CD4-positive, alpha-beta T cell treated with Interleukin-17A for 1 hour (primary cell): ENCODE results near the gene CASP10.
A peak's percentile ranks its signal among the peaks of the same experiment; 100 is the strongest.

Source experiments
- DNase-seq: peaks from one replicate; pipeline ENCODE4 v3.0.0-alpha.2; 2020

The CASP10 gene

GRCh38 chr2:201196803-201197202 lies 13.9 kb downstream of the CASP10 start:
- DNase-seq: no peak

- DNase-seq: no peak
Observed at GRCh38 chr2:201197781-201198180, 14.8 kb downstream of the CASP10 start.

GRCh38 chr2:201199847-201200246 lies 16.9 kb downstream of the CASP10 start:
- DNase-seq: no peak

GRCh38 chr2:201200345-201200744 lies 17.4 kb downstream of the CASP10 start:
- no peak for DNase-seq

- DNase-seq: no peak
Observed at GRCh38 chr2:201201371-201201770, 18.4 kb downstream of the CASP10 start.

GRCh38 chr2:201203916-201204654 lies 21.1 kb downstream of the CASP10 start:
- DNase-seq: no peak

- no peak for DNase-seq
Observed at GRCh38 chr2:201204655-201205514, 21.9 kb downstream of the CASP10 start.

- no peak for DNase-seq
Observed at GRCh38 chr2:201205515-201205849, 22.5 kb downstream of the CASP10 start.

- DNase-seq: no peak
Observed at GRCh38 chr2:201208563-201209252, 25.8 kb downstream of the CASP10 start.

- no peak for DNase-seq
Observed at GRCh38 chr2:201215963-201216362, 33.0 kb downstream of the CASP10 start.

GRCh38 chr2:201216918-201217317 lies 34.0 kb downstream of the CASP10 start:
- no peak for DNase-seq

- DNase-seq: no peak
Observed at GRCh38 chr2:201218780-201219179, 35.8 kb downstream of the CASP10 start.

GRCh38 chr2:201219328-201220096 lies 36.6 kb downstream of the CASP10 start:
- DNase-seq: no peak

GRCh38 chr2:201220102-201220570 lies 37.2 kb downstream of the CASP10 start:
- DNase-seq: no peak

- DNase-seq: no peak
Observed at GRCh38 chr2:201223089-201224073, 40.4 kb downstream of the CASP10 start.

GRCh38 chr2:201228271-201228911 lies 45.5 kb downstream of the CASP10 start:
- no peak for DNase-seq

- DNase-seq: no peak
Observed at GRCh38 chr2:201228912-201229290, 46.0 kb downstream of the CASP10 start.

GRCh38 chr2:201231781-201232466 lies 49.0 kb downstream of the CASP10 start:
- DNase-seq: peak; percentile 94

- no peak for DNase-seq
Observed at GRCh38 chr2:201232467-201232815, 49.5 kb downstream of the CASP10 start.

- DNase-seq: peak; percentile 92
Observed at GRCh38 chr2:201233192-201233811, 50.4 kb downstream of the CASP10 start.
